Measurements from ENCODE around the gene NUP62. TPM values are rescaled to one million over a fixed set of nuclear protein-coding genes. Genes with fewer than 3 reads are reported as not detected.

NUP62 gene
- total and polyA plus RNA-seq, 12 donors = 13.2 to 48.1 (median 32.7) TPM

GRCh38 chr19:49940482-49940791, 11.1 kb upstream of the NUP62 start:
- intact Hi-C loops (cut with DNase I) = no loop called here
- Histone ChIP-seq H3K4me1 (peaks cover 0 to 20% (median 7%) of the 10 kb centered on the region in 9 donors), H3K27me3 (peaks cover 0 to 3% (median 0%) of the 10 kb centered on the region in 7 donors), H3K9me3 (no peaks in the 10 kb centered on the region), H3K36me3 (no peaks in the 10 kb centered on the region), H3K27ac (no peak overlapping the region), H3K4me3 (no peak overlapping the region)
- 91 to 94% methylated on average over 5 of the region's 5 CpGs for WGBS, 2 donors
- DNase-seq = no peak
- TF ChIP-seq CTCF (IDR thresholded peaks at IDR 0.05) = no peak
- ATAC-seq = no peak

- Histone ChIP-seq H3K27ac (no peak overlapping the region), H3K27me3 (peaks cover 0 to 3% (median 0%) of the 10 kb centered on the region in 7 donors), H3K9me3 (no peaks in the 10 kb centered on the region), H3K36me3 (no peaks in the 10 kb centered on the region), H3K4me1 (peaks cover 0 to 18% (median 7%) of the 10 kb centered on the region in 9 donors), H3K4me3 (no peak overlapping the region)
- WGBS, 2 donors = 67 to 79% methylated on average over 7 of the region's 7 CpGs
- peak in 1 of 8 donors; percentile 38 for ATAC-seq
- intact Hi-C loops (cut with DNase I) = loop anchor here in 4 of 10 donors (5.0 to 10.0 kb wide), 4 partner anchors 42 to 195 kb away; no protein-coding TSS in a partner anchor
- no peak for DNase-seq
- TF ChIP-seq CTCF (IDR thresholded peaks at IDR 0.05) = no peak
Observed at GRCh38 chr19:49939721-49940481, 10.6 kb upstream of the NUP62 start.

- no peak for ATAC-seq
- DNase-seq = no peak
- H3K4me1 ChIP-seq = peaks cover 0 to 14% (median 7%) of the 10 kb centered on the region in 9 donors
- H3K27ac ChIP-seq = no peak overlapping the region
- H3K27me3 ChIP-seq = peaks cover 0 to 3% (median 0%) of the 10 kb centered on the region in 7 donors
- H3K36me3 ChIP-seq = no peaks in the 10 kb centered on the region
- H3K4me3 ChIP-seq = no peak overlapping the region
- no peaks in the 10 kb centered on the region for H3K9me3 ChIP-seq
- 58 to 71% methylated on average over 4 of the region's 4 CpGs for WGBS, 2 donors
- intact Hi-C loops (cut with DNase I) = loop anchor here in 4 of 10 donors (5.0 to 10.0 kb wide), 4 partner anchors 44 to 196 kb away; no protein-coding TSS in a partner anchor
- TF ChIP-seq CTCF (IDR thresholded peaks at IDR 0.05) = no peak
Observed at GRCh38 chr19:49938662-49939061, 9.4 kb upstream of the NUP62 start.

GRCh38 chr19:49937750-49938381, 8.6 kb upstream of the NUP62 start:
- 17 to 18% methylated on average over 35 of the region's 35 CpGs for WGBS, 2 donors
- peak overlapping the region in 6 of 10 donors; percentile 4 to 33 (median 21) for H3K4me3 ChIP-seq
- H3K27me3 ChIP-seq = peaks cover 0 to 3% (median 0%) of the 10 kb centered on the region in 7 donors
- H3K9me3 ChIP-seq = no peaks in the 10 kb centered on the region
- ATAC-seq (peak; percentile 79 to 95 (median 90)), DNase-seq (peak; percentile 71 to 82)
- TF ChIP-seq CTCF (IDR thresholded peaks at IDR 0.05) = peak; percentile 89 to 98 (median 96)
- H3K36me3 ChIP-seq = peaks cover 0 to 5% (median 0%) of the 10 kb centered on the region in 9 donors
- intact Hi-C loops (cut with DNase I) = loop anchor here (1.0 to 10.0 kb wide), 7 partner anchors 44 to 197 kb away; no protein-coding TSS in a partner anchor
- peaks cover 0 to 14% (median 7%) of the 10 kb centered on the region in 9 donors for H3K4me1 ChIP-seq
- H3K27ac ChIP-seq = no peak overlapping the region

All from heart right ventricle (tissue), 16 donors.